ENCODE measurements around the gene GASK1B.

DNA sequence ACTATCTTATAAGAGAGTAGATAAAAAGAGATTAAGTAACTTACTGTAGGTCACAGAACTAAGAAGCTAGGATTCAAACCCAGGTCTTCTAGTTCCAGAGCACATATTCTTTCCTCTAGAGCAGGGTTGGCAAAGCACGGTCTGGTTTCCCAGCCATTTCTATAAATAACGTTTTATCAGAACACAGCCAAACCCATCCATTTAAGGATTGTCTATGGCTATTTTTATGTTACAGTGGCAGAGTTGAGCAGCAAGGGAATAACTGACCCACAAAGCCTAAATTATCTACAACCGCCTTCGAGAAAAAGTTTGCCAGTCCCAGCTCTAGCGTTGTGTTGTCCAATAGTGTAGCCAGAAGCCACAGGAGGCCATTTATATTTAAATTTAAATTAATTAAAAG is 44.9 kb upstream of the GASK1B start:
- TF ChIP-seq, protein P1, sequence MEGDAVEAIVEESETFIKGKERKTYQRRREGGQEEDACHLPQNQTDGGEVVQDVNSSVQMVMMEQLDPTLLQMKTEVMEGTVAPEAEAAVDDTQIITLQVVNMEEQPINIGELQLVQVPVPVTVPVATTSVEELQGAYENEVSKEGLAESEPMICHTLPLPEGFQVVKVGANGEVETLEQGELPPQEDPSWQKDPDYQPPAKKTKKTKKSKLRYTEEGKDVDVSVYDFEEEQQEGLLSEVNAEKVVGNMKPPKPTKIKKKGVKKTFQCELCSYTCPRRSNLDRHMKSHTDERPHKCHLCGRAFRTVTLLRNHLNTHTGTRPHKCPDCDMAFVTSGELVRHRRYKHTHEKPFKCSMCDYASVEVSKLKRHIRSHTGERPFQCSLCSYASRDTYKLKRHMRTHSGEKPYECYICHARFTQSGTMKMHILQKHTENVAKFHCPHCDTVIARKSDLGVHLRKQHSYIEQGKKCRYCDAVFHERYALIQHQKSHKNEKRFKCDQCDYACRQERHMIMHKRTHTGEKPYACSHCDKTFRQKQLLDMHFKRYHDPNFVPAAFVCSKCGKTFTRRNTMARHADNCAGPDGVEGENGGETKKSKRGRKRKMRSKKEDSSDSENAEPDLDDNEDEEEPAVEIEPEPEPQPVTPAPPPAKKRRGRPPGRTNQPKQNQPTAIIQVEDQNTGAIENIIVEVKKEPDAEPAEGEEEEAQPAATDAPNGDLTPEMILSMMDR (conservative IDR thresholded peaks at IDR 0.05; ENCODE audit: low read depth, low read length), result no peak
- no peak for TF ChIP-seq EZH2 (IDR thresholded peaks at IDR 0.05; ENCODE audit: borderline replicate concordance, low read depth, low read length, poor library complexity, severe bottlenecking)

Measured in A673 (cell line).